Tibial artery (tissue), 4 donors: ENCODE measurements around the gene SLC26A4.

Experiments
- DNase-seq, 2 donors: peaks; one replicate each; pipeline ENCODE4 v3.0.0-alpha.2; 2019
- H3K27ac ChIP-seq, 2 donors: fragments of 200-600 bp; sonication (generic) in 1 of 2; 1 replicate in 1 of 2; 2 replicates in 1 of 2; pipeline ENCODE4 v1.5.1; 2018 to 2019; ENCODE audit warnings: mild to moderate bottlenecking in 1 of 2
- H3K27me3 ChIP-seq, 2 donors: fragments of 200-600 bp; sonication (generic) in 1 of 2; one replicate each; pipeline versions ENCODE4 v1.5.1 to v1.6.0; 2016 to 2019
- H3K36me3 ChIP-seq, 3 donors: fragments of 200-600 bp; sonication (generic) in 2 of 3; one replicate each; pipeline ENCODE4 v1.5.1; 2016 to 2019; ENCODE audit warnings: mild to moderate bottlenecking in 2 of 3
- H3K4me1 ChIP-seq, 4 donors: fragments of 200-600 bp; sonication (generic) in 2 of 4; 1 replicate in 3 of 4; 2 replicates in 1 of 4; pipeline ENCODE4 v1.5.1; 2016 to 2019
- H3K4me3 ChIP-seq, 2 donors: fragments of 200-600 bp; sonication (generic) in 1 of 2; 1 replicate in 1 of 2; 2 replicates in 1 of 2; pipeline ENCODE4 v1.5.1; 2018 to 2019; ENCODE audit warnings: mild to moderate bottlenecking in 2 of 2
- H3K9me3 ChIP-seq, 3 donors: fragments of 200-600 bp; sonication (generic) in 1 of 3; one replicate each; pipeline ENCODE4 v1.5.1; 2016 to 2019
- CTCF ChIP-seq, 2 experiments: fragments of 200-600 bp in 1 of 2; fragments of 450-650 bp in 1 of 2; IDR thresholded peaks; one replicate each; pipeline ENCODE4 v1.5.1; 2017 to 2019; ENCODE audit warnings: antibody characterized with exemption in 2 of 2, mild to moderate bottlenecking in 1 of 2, moderate library complexity in 1 of 2
- intact Hi-C: fragments of 100-400 bp; cut with DNase I; formaldehyde crosslinking; loops from one replicate; pipeline ENCODE4 v1.15.0; 2023; ENCODE audit warnings: low total_unique reads

Gene SLC26A4

GRCh38 chr7:107751113-107751512 lies 90.5 kb downstream of the SLC26A4 start:
- Histone ChIP-seq H3K27ac (no peak overlapping the region), H3K4me1 (peaks cover 0 to 19% (median under 1%) of the 10 kb centered on the region in 4 donors), H3K27me3 (no peaks in the 10 kb centered on the region), H3K9me3 (no peaks in the 10 kb centered on the region), H3K36me3 (peaks cover 51 to 65% (median 54%) of the 10 kb centered on the region in 3 donors), H3K4me3 (no peak overlapping the region)
- intact Hi-C loops = loop anchor here (10.0 kb wide), 1 partner anchor 114 kb away; no protein-coding TSS in a partner anchor
- no peak for DNase-seq
- no peak for TF ChIP-seq CTCF (IDR thresholded peaks at IDR 0.05)

- Histone ChIP-seq H3K27me3 (no peaks in the 10 kb centered on the region), H3K27ac (no peak overlapping the region), H3K4me1 (no peaks in the 10 kb centered on the region), H3K9me3 (no peaks in the 10 kb centered on the region), H3K36me3 (peaks cover 70 to 92% (median 80%) of the 10 kb centered on the region in 3 donors), H3K4me3 (no peak overlapping the region)
- no peak for DNase-seq
- no peak for TF ChIP-seq CTCF (IDR thresholded peaks at IDR 0.05)
- intact Hi-C loops = loop anchor here (10.0 kb wide), 1 partner anchor 110 kb away; no protein-coding TSS in a partner anchor
Observed at GRCh38 chr7:107754642-107755041, 94.0 kb downstream of the SLC26A4 start.

GRCh38 chr7:107758667-107759066 lies 98.0 kb downstream of the SLC26A4 start:
- Histone ChIP-seq H3K4me3 (no peak overlapping the region), H3K27me3 (no peaks in the 10 kb centered on the region), H3K9me3 (no peaks in the 10 kb centered on the region), H3K36me3 (peaks cover 45 to 59% (median 49%) of the 10 kb centered on the region in 3 donors), H3K4me1 (no peaks in the 10 kb centered on the region), H3K27ac (no peak overlapping the region)
- DNase-seq = no peak
- intact Hi-C loops = loop anchor here (10.0 kb wide), 1 partner anchor 106 kb away; no protein-coding TSS in a partner anchor
- no peak for TF ChIP-seq CTCF (IDR thresholded peaks at IDR 0.05)

GRCh38 chr7:107767391-107767790 lies 106.8 kb downstream of the SLC26A4 start:
- Histone ChIP-seq H3K27me3 (no peaks in the 10 kb centered on the region), H3K27ac (no peak overlapping the region), H3K4me3 (no peak overlapping the region), H3K9me3 (no peaks in the 10 kb centered on the region), H3K36me3 (no peaks in the 10 kb centered on the region), H3K4me1 (no peaks in the 10 kb centered on the region)
- intact Hi-C loops = no loop called here
- TF ChIP-seq CTCF (IDR thresholded peaks at IDR 0.05) = no peak
- DNase-seq = no peak
